Endodermal cell (in vitro differentiated cells): ENCODE measurements around the gene DCAF10. TPM values are rescaled to one million over a fixed set of nuclear protein-coding genes. Genes with fewer than 3 reads are reported as not detected.

Experiments
- DNase-seq: peaks from one replicate; pipeline ENCODE4 v3.0.0-alpha.2; 2017
- H3K27ac ChIP-seq: 2 replicates; pipeline ENCODE4 v1.5.1; 2013; ENCODE audit warnings: mild to moderate bottlenecking, low read depth, low read length, moderate library complexity
- H3K27me3 ChIP-seq: 2 replicates; pipeline ENCODE4 v1.6.1; 2013; ENCODE audit warnings: mild to moderate bottlenecking, low read length, moderate library complexity; ENCODE audit not compliant: insufficient read depth, control insufficient read depth, poor library complexity, severe bottlenecking
- H3K36me3 ChIP-seq: 2 replicates; pipeline ENCODE4 v1.7.0; 2013; ENCODE audit warnings: mild to moderate bottlenecking, low read length, moderate library complexity; ENCODE audit not compliant: control insufficient read depth, insufficient read depth
- H3K4me1 ChIP-seq: one replicate; pipeline ENCODE4 v1.7.0; 2013; ENCODE audit warnings: low read length; ENCODE audit not compliant: control insufficient read depth, insufficient read depth
- H3K4me3 ChIP-seq: 2 replicates; pipeline ENCODE4 v1.5.1; 2013; ENCODE audit warnings: mild to moderate bottlenecking, low read length, moderate library complexity
- H3K9ac ChIP-seq: 2 replicates; pipeline ENCODE4 v1.6.1; 2013; ENCODE audit warnings: mild to moderate bottlenecking, low read length, moderate library complexity; ENCODE audit not compliant: poor library complexity, severe bottlenecking; ENCODE audit errors: extremely low read depth
- H3K9me3 ChIP-seq: 2 replicates; pipeline ENCODE4 v1.6.1; 2013; ENCODE audit warnings: mild to moderate bottlenecking, low read length, moderate library complexity; ENCODE audit not compliant: control insufficient read depth
- H3K27ac Mint-ChIP-seq: 2 replicates; pipeline ENCODE4 v1.8.0; 2020; ENCODE audit warnings: mixed read lengths
- H3K27me3 Mint-ChIP-seq: 2 replicates; pipeline ENCODE4 v1.8.0; 2021; ENCODE audit warnings: mild to moderate bottlenecking, mixed read lengths; ENCODE audit not compliant: insufficient read depth
- H3K36me3 Mint-ChIP-seq: 2 replicates; pipeline ENCODE4 v1.8.0; 2020; ENCODE audit warnings: low read depth, mixed read lengths
- H3K4me1 Mint-ChIP-seq: 2 replicates; pipeline ENCODE4 v1.8.0; 2020; ENCODE audit warnings: mixed read lengths
- H3K4me3 Mint-ChIP-seq: 2 replicates; pipeline ENCODE4 v1.8.0; 2020; ENCODE audit warnings: mild to moderate bottlenecking, moderate library complexity, mixed read lengths
- H3K9me3 Mint-ChIP-seq: 2 replicates; pipeline ENCODE4 v1.8.0; 2020; ENCODE audit warnings: mild to moderate bottlenecking, mixed read lengths
- CTCF ChIP-seq: fragments of 200-600 bp; sonication (generic); conservative IDR thresholded peaks from 2 replicates; pipeline ENCODE4 v1.5.0; 2021; ENCODE audit warnings: antibody characterized with exemption, mild to moderate bottlenecking
- WGBS, 2 experiments: methylation state at CpG; one replicate each; pipeline versions ENCODE4 v1.1.5 to v1.1.7; 2013; ENCODE audit warnings: missing lambda C conversion rate in 2 of 2, mixed read lengths in 1 of 2; ENCODE audit not compliant: insufficient coverage in 1 of 2, insufficient read length in 1 of 2; 5-methylcytosine and 5-hydroxymethylcytosine counted together
- total RNA-seq, 2 donors: library from RNA; stranded (reverse); fragmentation: NEBNext Ultra II Directional in 1 of 2; extraction: Animal tissue kit (Norgen Biotek cat#: 25700) in 1 of 2; gene quantifications; 2 replicates in 1 of 2; 3 replicates in 1 of 2; pipeline ENCODE4 v1.2.1, GENCODE V29; 2021

DCAF10 gene
- total RNA-seq, 2 donors from 2014 or later: 24.0 to 26.3 TPM

- no peaks in the 10 kb centered on the region for H3K9me3 Mint-ChIP-seq
- no peak for DNase-seq
- H3K4me1 Mint-ChIP-seq: peaks cover 17% of the 10 kb centered on the region
- H3K4me3 ChIP-seq: no peak overlapping the region
- H3K9me3 ChIP-seq: no peaks in the 10 kb centered on the region
- no peak overlapping the region for H3K9ac ChIP-seq
- peaks cover 5% of the 10 kb centered on the region for H3K4me1 ChIP-seq
- peak overlapping the region; percentile 15 for H3K27ac ChIP-seq
- WGBS, 2 experiments: 94 to 99% methylated on average over 9 to 14 of the region's 14 CpGs
- peaks cover 48% of the 10 kb centered on the region for H3K36me3 ChIP-seq
- peaks cover 37% of the 10 kb centered on the region for H3K36me3 Mint-ChIP-seq
- H3K27me3 Mint-ChIP-seq: no peaks in the 10 kb centered on the region
- no peaks in the 10 kb centered on the region for H3K27me3 ChIP-seq
- no peak overlapping the region for H3K27ac Mint-ChIP-seq
- no peak overlapping the region for H3K4me3 Mint-ChIP-seq
- TF ChIP-seq CTCF: no peak
Observed at GRCh38 chr9:37915911-37916470, 115.4 kb downstream of the DCAF10 start.

- H3K27me3 Mint-ChIP-seq: no peaks in the 10 kb centered on the region
- no peak for DNase-seq
- peaks cover 37% of the 10 kb centered on the region for H3K36me3 Mint-ChIP-seq
- no peak overlapping the region for H3K27ac Mint-ChIP-seq
- Histone ChIP-seq H3K9ac (no peak overlapping the region), H3K36me3 (peaks cover 55% of the 10 kb centered on the region), H3K9me3 (no peaks in the 10 kb centered on the region), H3K4me1 (peaks cover 5% of the 10 kb centered on the region), H3K4me3 (no peak overlapping the region), H3K27me3 (no peaks in the 10 kb centered on the region), H3K27ac (peak overlapping the region; percentile 15)
- H3K4me3 Mint-ChIP-seq: no peak overlapping the region
- TF ChIP-seq CTCF: no peak
- H3K9me3 Mint-ChIP-seq: no peaks in the 10 kb centered on the region
- WGBS, 2 experiments: 96 to 98% methylated on average over 10 to 18 of the region's 18 CpGs
- H3K4me1 Mint-ChIP-seq: peaks cover 23% of the 10 kb centered on the region
Observed at GRCh38 chr9:37916471-37917312, 116.1 kb downstream of the DCAF10 start.

Other genes starting within 250 kb of the DCAF10 start
- 10 to 100 TPM; 19.5 to 26.6 TPM for gene FBXO10, start 224.4 kb upstream of the DCAF10 start, total RNA-seq
- gene TOMM5, start 208.2 kb upstream of the DCAF10 start, total RNA-seq: 100 to 1,000 TPM; 110 to 115 TPM
- under 1 TPM; 0.33 to 0.55 TPM for gene FRMPD1, start 149.8 kb upstream of the DCAF10 start, total RNA-seq
- gene TRMT10B, start 47.0 kb upstream of the DCAF10 start, total RNA-seq: 10 to 100 TPM in 1 of 2 donors, 1 to 10 TPM in 1; 9.3 to 11.6 TPM
- gene EXOSC3, start 15.7 kb upstream of the DCAF10 start, total RNA-seq: 10 to 100 TPM; 66.7 to 67.6 TPM
- gene SLC25A51, start 103.3 kb downstream of the DCAF10 start, total RNA-seq: 10 to 100 TPM; 15.8 to 17.2 TPM